ENCODE data around the gene IL19. TPM values are rescaled to one million over a fixed set of nuclear protein-coding genes. Genes with fewer than 3 reads are reported as not detected.

The IL19 gene
- total RNA-seq, 4 donors from 2014 or later: not detected

DNA sequence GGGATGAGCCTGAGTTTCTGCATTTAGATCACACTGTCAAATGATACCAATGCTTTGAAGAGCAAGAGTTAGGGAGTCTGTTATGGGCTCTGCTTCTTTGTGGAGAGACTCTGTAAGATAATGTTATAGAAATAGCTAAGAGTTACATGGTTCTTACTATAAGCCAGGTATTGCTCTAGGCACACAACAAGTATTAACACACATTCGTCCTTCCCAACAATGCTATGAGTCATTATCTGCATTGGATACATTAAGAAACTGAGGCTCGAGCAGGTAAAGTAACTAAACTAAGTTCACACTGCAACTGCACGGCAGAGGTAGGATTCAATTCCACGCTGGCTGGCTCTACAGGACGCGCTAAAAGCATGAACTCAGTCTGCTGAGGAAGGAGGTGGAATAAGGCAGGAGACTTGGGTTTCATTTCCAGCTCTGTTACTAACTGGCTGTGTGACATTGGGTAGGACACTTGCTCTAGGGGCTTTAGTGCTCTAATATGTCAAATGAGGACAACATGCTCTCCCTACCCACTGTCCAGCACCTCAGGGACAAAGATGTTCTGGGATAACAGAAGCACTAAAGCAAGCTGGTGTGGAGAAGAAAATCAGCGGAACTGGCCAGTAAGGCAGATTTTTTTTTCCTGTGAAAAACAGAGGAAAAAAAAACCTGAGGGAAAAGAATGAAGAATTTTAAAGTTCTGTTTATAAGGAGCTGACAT lies 71.2 kb downstream of the IL19 start:
- intact Hi-C loops (cut with DNase I; ENCODE audit: low total_unique reads): no loop called here
- no peak for TF ChIP-seq POLR2A (IDR thresholded peaks at IDR 0.05)
- TF ChIP-seq, protein P1, sequence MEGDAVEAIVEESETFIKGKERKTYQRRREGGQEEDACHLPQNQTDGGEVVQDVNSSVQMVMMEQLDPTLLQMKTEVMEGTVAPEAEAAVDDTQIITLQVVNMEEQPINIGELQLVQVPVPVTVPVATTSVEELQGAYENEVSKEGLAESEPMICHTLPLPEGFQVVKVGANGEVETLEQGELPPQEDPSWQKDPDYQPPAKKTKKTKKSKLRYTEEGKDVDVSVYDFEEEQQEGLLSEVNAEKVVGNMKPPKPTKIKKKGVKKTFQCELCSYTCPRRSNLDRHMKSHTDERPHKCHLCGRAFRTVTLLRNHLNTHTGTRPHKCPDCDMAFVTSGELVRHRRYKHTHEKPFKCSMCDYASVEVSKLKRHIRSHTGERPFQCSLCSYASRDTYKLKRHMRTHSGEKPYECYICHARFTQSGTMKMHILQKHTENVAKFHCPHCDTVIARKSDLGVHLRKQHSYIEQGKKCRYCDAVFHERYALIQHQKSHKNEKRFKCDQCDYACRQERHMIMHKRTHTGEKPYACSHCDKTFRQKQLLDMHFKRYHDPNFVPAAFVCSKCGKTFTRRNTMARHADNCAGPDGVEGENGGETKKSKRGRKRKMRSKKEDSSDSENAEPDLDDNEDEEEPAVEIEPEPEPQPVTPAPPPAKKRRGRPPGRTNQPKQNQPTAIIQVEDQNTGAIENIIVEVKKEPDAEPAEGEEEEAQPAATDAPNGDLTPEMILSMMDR (IDR thresholded peaks at IDR 0.05): no peak
- no peak overlapping the region for H3K4me3 ChIP-seq (ENCODE audit: low read depth, poor library complexity, severe bottlenecking)
- no peak for DNase-seq (ENCODE audit: low spot score in 2 of 2)
- 79 to 81% methylated on average over 7 of the region's 7 CpGs for WGBS, 2 donors

DNA sequence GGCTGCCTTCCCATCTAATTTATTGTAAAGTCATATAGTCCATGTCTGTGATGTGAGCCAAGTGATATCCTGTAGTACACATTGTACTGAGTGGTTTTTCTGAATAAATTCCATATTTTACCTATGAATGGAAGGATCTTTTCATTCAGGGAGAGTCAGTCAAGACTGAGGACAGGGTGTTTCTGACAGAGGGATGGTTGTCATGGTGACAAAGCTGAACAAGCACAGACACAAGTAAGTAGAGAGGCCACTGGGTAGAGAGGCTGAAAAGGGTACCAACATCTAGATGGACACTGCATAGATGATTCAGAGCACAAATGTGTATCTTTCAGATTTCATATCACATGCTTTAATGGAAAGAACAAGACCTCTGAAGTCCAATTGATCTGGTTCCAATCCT lies 72.3 kb downstream of the IL19 start:
- intact Hi-C loops (cut with DNase I; ENCODE audit: low total_unique reads): no loop called here
- TF ChIP-seq POLR2A (IDR thresholded peaks at IDR 0.05): no peak
- TF ChIP-seq, protein P1 (IDR thresholded peaks at IDR 0.05): no peak
- H3K4me3 ChIP-seq (ENCODE audit: low read depth, poor library complexity, severe bottlenecking): no peak overlapping the region
- no peak for DNase-seq (ENCODE audit: low spot score in 2 of 2)

DNA sequence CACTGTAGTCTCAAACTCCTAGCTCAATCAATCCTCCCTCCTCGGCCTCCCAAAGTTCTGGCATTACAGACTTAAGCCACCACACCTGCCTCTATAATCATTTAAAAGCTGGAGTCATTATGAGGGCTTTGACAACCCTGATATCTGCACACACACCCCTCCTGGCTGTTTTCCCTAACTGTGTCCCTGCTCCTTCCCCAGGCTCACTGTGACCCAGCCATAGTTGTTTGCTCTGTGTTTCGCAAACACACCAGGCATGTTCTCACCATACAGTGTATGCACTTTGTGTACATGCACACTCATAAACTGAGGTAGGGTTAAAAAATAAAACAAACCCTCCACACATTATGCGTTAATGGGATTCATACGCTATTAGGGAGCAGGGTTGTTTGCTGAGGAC lies 73.1 kb downstream of the IL19 start:
- no peak for DNase-seq (ENCODE audit: low spot score in 2 of 2)
- TF ChIP-seq POLR2A (IDR thresholded peaks at IDR 0.05): no peak
- TF ChIP-seq, protein P1 (IDR thresholded peaks at IDR 0.05): no peak
- WGBS, 2 donors: 92 to 97% methylated on average over 4 of the region's 4 CpGs
- intact Hi-C loops (cut with DNase I; ENCODE audit: low total_unique reads): no loop called here
- H3K4me3 ChIP-seq (ENCODE audit: low read depth, poor library complexity, severe bottlenecking): no peak overlapping the region

DNA sequence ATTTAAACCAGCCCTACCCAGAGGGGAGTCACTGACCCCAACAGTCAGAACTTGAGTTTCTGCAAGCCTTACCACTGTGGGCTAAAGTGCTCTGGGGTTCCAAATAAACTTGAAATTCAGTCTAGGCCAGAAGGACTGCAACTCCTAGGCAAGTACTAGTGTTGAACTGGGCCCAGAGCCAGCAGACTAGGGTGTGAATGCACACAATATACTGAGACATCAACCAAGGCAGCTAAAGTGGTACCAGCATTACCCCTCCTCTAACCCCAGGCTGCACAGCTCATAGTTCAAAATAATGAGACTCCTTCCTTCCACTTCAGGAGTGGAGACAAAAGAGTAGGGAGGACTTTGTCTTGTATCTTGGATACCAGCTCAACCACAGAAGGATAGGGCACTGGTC lies 75.9 kb downstream of the IL19 start:
- H3K4me3 ChIP-seq (ENCODE audit: low read depth, poor library complexity, severe bottlenecking): no peak overlapping the region
- DNase-seq (ENCODE audit: low spot score in 2 of 2): no peak
- intact Hi-C loops (cut with DNase I; ENCODE audit: low total_unique reads): no loop called here
- no peak for TF ChIP-seq POLR2A (IDR thresholded peaks at IDR 0.05)
- TF ChIP-seq, protein P1 (IDR thresholded peaks at IDR 0.05): no peak

DNA sequence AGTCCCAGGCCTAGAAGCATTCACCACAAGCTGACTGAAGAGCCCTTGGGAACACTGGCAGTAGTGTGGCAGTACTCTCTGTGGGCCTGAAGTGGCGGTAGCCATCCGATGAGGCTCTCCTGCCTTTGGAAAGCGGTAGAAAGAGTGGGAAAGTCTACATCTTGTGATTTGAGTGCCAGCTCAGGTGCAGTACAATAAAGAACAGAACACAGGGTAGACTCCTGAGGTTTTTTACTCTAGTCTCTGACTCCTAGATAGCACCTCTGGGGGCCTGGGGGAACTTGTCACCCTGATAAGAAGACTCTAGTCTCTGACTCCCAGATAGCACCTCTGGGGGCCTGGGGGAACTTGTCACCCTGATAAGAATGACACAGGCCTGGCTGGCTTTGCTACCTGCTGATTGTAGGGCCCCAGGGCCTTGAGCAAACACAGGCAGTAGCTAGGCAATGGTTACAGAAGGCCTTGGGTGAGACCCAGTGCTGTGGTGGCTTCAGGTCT lies 76.8 kb downstream of the IL19 start:
- no peak for DNase-seq (ENCODE audit: low spot score in 2 of 2)
- intact Hi-C loops (cut with DNase I; ENCODE audit: low total_unique reads): no loop called here
- WGBS, 2 donors: 89 to 93% methylated on average over 3 of the region's 3 CpGs
- TF ChIP-seq, protein P1 (IDR thresholded peaks at IDR 0.05): no peak
- no peak for TF ChIP-seq POLR2A (IDR thresholded peaks at IDR 0.05)
- H3K4me3 ChIP-seq (ENCODE audit: low read depth, poor library complexity, severe bottlenecking): no peak overlapping the region

DNA sequence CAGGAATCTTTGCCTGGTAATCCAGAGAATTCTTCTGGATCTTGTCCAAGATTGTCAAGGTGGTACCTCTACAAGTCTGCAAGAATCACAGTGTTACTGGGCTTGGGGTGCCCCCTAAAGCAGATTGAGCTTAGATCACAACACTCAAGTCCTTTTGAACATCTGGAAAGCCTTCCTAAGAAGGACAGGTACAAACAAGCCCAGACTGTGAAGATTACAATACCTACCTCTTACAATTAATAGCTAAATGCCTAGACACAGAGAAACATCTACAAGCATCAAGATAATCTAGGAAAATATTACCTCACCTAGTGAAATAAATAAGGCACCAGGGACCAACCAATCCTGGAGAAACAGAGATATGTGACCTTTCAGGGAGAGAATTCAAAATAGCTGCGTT lies 77.4 kb downstream of the IL19 start:
- intact Hi-C loops (cut with DNase I; ENCODE audit: low total_unique reads): no loop called here
- 64 to 68% methylated on average over 1 of the region's 1 CpG for WGBS, 2 donors
- DNase-seq (ENCODE audit: low spot score in 2 of 2): no peak
- no peak for TF ChIP-seq POLR2A (IDR thresholded peaks at IDR 0.05)
- TF ChIP-seq, protein P1 (IDR thresholded peaks at IDR 0.05): no peak
- H3K4me3 ChIP-seq (ENCODE audit: low read depth, poor library complexity, severe bottlenecking): no peak overlapping the region

Data from lower leg skin (tissue), 4 donors.